GM21576 (cell line): ENCODE measurements around the gene SLC43A2.
A peak's percentile ranks its signal among the peaks of the same experiment; 100 is the strongest.

ENCODE experiments used
- ATAC-seq: cut with Tn5 transposase; IDR thresholded peaks from one replicate; pipeline ENCODE4 v1.9.1; 2021; ENCODE audit warnings: mild to moderate bottlenecking, moderate library complexity; ENCODE audit not compliant: unreplicated experiment

Gene SLC43A2

GRCh38 chr17:1625053-1625452 is 3.6 kb downstream of the SLC43A2 start:
- ATAC-seq, result no peak

GRCh38 chr17:1624650-1625049 is 4.0 kb downstream of the SLC43A2 start:
- ATAC-seq, result no peak

DNA sequence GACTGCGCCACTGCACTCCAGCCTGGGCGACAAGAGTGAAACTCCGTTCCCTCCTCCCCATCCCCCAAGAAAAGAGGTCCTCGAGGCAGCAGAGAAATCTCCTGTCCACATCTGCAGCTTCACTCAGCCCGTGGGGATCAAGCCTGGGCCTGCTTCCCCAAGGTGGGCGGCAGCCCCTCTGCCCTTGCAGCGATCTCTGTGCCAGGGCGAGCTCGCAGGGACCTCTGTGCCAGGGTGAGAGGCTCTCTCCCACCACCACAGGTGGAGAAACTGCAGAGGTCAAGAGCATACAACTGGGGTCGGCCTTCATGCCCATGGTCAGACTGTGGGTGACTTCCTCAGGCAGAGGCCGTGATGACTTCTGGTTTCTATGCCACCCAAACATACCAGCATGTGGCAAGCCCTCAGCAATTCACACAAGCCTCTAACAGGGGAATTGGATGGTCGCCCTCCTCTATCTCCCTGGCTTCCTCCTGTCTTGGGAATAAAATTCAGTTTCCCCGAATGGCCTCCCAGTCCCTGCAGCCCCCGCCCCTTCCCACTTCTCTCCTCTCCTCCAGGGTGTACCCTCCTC is 5.5 kb downstream of the SLC43A2 start:
- ATAC-seq, result no peak

DNA sequence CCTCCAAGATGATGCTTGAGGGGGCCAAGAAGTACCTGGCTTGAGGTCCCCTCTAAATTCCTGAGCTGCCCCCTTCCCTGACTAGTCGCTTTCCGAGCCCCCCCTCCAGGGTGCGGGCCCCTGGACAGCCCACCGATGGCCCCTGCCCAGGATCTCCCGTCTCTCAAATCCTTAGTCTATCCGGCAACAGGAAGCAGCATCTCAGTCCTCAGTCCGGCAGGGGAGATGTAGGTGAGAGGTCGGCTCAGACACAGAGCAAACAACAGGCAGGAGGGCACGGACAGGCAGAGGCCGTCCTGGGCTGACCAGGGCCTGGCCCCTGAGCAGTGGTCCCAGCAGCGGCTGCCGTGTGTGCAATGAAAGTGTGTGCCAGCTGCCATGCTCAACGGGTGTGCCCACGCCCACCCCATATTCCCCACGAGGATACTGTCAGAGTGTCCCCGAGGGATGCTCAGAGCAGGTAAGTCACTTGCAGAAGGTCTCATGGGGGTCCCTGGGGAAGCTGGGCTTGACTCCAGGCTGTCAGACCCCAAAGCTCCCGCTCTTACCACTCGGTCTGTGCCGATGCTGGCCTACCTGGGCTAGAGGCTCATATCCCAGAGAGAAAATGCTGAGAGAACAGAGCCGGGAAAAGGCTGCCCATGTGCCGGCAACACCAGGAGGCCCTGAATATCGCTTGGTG is 7.2 kb downstream of the SLC43A2 start:
- no peak for ATAC-seq

DNA sequence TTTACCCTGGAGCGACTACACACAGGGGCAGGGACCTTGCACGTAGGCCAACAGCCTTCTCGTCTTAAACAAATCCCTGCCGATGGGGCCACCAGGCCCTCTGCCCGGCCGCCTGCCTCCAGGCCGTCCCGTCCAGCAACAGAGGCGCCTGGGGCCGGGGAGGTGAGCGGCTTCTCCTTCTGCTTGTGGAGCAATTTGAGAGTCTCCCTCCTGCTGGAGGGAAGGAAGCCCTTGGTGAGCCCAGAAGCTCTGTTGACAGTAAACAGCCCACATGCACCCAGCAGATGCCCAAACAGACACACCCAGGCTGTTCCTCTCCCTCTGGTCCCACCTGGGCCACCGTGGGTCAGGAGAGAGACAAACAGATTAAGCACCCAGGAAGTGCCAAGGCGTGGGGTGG is 8.1 kb downstream of the SLC43A2 start:
- no peak for ATAC-seq

- ATAC-seq, result no peak
Measured at GRCh38 chr17:1617620-1618174, 10.9 kb downstream of the SLC43A2 start.

GRCh38 chr17:1616101-1616500 is 12.5 kb downstream of the SLC43A2 start:
- ATAC-seq, result no peak

DNA sequence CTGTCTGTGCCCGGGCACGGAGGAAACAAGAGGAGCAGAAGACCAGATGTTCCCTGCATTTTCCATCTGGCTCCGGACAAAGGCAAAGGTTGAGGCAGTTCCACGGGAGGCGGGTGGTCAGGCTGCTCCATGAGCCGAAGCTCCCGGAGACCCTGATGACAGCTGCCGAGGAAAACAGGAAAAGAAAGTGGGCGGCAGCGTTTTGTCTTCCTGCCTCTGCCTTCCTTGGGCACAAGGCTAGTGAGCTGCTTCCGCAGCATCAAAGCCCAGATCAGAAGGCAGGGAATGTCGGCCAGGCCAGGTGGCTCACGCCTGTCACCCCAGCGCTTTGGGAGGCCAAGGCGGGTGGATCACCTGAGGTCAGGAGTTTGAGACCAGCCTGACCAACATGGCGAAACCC is 16.2 kb downstream of the SLC43A2 start:
- ATAC-seq, result no peak

DNA sequence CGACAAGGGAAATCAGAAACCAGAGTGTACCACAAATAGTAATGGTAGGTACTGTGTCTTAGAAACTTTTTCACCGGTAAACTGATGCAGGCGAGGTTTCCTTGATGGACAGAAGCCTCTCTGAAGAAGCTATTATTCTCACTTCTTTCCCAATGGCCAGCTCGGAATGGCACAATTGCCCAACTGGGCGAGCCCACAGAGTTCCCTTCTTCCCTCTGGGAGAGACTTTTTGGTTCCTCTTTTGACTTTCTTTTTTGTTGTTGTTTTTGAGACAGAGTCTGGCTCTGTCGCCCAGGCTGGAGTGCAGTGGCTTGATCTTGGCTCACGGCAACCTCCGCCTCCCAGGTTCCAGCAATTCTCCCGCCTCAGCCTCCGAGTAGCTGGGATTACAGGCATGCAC is 16.9 kb downstream of the SLC43A2 start:
- ATAC-seq, result no peak

- ATAC-seq, result no peak
Measured at GRCh38 chr17:1608676-1609075, 20.0 kb downstream of the SLC43A2 start.

DNA sequence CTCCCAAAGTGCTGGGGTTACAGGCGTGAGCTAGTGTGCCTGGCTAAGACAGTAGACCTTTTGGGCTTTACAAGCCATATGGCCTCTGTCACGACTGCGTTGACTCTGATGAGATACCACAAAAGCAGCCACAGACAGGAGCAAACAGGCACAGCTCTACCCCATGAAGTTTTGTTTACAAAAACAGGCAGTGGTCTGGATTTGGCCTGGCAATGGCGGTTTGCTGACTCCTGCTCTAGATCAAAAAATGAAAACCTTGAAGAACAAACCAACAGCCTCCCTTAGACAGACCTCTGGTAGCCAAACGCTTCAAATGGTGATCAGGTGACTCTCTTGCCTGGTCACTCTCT is 20.7 kb downstream of the SLC43A2 start:
- no peak for ATAC-seq

GRCh38 chr17:1606352-1606985 is 22.2 kb downstream of the SLC43A2 start:
- ATAC-seq, result no peak

DNA sequence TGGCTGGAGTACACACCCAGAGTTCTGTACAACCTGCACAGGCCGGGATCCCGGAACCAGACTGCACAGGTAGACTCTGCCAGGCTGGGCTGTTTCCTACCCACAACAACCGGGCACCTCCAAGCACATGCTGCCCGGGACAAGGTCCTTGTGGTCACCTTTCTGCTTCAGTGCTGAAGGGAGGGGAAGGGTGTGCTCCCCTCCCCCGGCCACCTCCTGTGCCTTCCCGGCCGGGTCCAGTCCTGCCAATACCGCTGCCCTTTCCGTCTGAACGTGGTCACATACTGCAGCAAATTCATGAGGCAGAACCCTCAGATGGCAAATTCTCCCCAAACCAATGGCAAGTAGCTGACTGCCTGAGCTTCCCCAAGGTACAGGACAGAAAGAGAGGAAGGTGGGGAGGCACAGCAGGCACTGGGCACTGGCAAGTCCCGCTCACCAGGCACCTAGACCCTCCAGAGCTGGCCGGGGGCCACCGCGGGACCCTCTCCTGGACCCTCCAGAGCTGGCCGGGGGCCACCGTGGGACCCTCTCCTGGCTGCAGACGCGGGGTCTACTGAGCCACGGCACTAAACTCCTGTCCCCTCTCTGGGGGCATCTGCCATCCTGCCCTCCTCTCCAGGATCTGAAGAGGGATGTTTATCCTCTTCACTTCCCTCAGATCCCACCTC is 22.8 kb downstream of the SLC43A2 start:
- no peak for ATAC-seq

GRCh38 chr17:1604831-1605528 is 23.7 kb downstream of the SLC43A2 start:
- ATAC-seq, result no peak

- no peak for ATAC-seq
Measured at GRCh38 chr17:1601571-1601970, 27.1 kb downstream of the SLC43A2 start.

- ATAC-seq, result no peak
Measured at GRCh38 chr17:1598399-1599095, 30.1 kb downstream of the SLC43A2 start.

GRCh38 chr17:1597861-1598342 is 30.7 kb downstream of the SLC43A2 start:
- no peak for ATAC-seq

GRCh38 chr17:1593630-1593931 is 35.1 kb downstream of the SLC43A2 start:
- ATAC-seq, result no peak

DNA sequence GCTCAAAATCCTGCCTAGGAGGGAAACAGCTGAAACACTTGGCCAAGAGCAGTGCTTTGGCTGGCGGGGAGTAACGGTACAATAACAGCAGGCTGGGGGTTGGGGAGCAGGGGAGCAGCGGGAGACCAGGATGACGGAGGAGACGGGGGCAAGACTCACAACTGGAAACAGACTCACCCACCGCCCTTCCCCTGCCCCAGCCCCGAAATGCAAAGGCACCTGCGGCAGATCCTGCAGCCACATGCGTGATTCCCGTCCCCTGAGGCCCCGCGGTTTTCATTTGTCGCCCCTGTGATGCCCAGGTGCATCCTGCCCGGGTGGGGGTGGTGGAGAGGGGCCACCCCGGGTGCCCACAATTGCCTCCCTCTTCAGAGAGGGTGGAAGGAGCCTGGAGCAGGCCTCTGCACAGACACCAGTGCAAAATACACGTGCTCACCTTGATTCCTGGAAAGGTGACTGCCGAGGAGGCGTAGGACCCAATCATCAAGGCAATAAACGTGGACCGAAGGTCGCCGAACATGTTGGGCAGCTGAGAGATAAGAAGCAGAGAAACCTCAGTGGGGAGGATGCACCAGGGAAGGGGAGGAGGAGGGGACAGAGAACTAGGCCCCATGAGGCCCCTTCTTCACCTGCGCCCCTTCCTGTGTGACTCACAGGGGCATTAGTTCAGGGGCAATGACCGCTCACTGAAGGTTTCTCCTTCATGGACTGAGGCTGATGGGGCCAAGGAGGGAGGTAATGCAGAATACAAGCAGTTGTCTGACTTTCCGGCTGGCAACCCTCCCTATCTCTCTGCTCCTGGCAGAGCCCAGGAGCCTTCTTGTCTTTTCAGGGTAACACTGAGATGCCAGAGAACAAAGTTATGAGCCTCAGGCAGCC is 35.6 kb downstream of the SLC43A2 start:
- peak; percentile 61 for ATAC-seq
